GM18517 (cell line): Measurements from ENCODE around the gene LCN6.
"Not testable (repeated sequence)": the region's sequence is repeated elsewhere in the genome, so short reads cannot be mapped to it uniquely, and the experiment has no call there.

Experiments used
- ATAC-seq: cut with Tn5 transposase; IDR thresholded peaks from one replicate; pipeline ENCODE4 v1.9.1; 2021; ENCODE audit warnings: mild to moderate bottlenecking, moderate library complexity; ENCODE audit not compliant: unreplicated experiment

LCN6 gene

DNA sequence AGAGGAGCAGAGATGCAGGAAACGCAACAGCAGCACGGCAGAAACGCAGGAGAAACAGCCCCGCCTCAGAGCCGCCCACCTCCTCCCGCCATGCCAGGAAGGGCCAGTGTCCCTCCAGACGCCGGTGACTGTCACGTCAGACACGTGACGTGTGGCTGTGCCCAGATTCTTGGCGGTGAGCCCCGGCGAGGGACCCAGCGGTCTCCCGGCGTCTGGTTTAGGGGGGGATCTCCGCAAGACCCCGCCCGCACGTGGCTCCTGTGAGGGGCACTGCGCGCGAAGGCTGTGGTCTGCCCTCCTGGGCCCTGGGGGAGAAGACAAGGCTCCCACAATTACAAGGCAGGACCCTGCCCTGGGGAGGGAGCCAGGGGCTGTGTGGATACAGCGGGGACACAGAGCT is 12.1 kb upstream of the LCN6 start:
- no peak for ATAC-seq

DNA sequence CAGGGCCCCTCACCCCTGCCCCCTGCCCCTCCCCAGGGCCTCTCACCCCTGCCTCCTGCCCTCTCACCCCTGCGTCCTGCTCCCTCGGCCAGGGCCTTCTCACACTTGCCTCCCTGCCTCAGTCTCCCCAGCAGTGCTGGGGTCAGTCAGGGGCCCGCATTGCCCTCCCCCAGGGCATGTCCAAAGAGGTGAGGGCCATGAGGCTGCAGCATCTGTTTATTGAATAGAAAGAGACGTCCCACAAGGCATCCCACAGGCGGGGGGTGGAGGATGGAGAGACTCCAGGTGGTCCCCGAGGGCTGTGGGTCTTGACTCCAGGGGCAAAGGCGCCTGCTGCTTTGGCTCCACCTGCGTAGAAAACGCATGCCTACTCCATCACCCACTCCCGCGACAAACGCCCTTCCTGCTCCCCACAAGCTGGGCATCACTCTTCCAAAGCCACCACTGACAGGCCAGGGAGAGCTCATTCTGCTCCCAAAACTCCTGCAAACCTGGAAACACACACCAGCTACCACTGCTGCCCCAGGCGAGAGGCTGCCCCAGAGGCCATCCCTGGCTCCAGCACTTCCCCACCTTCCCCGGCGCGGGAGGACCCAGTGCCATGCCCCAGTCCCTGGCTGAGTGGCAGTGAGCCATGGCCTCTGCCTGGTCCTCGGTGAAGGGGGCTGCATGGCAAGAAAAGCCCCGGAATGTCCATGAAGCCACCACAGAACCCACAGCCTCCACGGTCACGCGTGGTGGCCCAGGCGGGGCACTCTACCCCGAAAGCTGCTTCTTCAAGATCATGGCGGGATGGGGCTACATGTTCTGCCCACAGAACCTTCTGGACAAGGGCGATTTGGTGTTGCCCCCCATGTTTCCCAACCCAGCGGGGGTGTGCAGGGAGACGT is 11.4 kb upstream of the LCN6 start:
- no peak for ATAC-seq

DNA sequence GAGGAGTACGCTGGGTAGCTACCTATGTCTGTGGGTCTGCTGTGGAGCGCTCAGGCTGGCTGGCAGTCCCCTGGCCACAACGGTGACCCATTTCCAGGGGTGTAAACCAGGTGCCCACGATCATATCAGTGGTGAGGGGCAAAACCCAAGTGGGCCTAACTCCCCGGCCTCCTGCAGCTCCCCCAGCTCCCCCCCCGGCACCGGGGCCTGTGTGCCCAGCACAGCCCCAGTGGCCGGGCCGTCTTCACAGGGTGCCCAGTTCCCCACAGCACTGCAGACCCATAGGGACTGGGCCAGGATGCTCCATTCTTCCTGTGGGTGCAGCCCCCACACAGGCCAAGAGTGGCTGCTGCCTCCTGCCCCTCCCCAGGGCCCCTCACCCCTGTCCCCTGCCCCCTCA is 10.7 kb upstream of the LCN6 start:
- ATAC-seq, result no peak

DNA sequence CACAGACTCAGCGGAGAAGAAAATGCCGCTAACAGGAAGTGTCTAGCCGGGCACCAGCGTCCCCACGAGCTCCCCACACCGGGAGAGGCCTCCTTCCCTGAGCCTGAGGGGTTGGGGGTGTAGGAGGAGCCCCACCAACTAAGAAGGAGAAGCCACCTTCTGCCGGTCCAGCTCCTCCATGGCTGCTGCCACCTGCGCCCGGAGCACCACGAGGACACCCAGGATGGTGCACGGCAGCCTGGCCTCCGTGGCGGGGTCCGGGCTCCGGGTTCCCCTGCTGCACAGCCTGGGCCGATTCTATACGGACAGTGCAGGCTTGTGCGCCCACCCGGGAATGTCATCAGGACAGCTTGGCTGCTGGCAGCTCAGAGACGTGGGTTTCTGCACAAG is 9.4 kb upstream of the LCN6 start:
- ATAC-seq, result no peak

DNA sequence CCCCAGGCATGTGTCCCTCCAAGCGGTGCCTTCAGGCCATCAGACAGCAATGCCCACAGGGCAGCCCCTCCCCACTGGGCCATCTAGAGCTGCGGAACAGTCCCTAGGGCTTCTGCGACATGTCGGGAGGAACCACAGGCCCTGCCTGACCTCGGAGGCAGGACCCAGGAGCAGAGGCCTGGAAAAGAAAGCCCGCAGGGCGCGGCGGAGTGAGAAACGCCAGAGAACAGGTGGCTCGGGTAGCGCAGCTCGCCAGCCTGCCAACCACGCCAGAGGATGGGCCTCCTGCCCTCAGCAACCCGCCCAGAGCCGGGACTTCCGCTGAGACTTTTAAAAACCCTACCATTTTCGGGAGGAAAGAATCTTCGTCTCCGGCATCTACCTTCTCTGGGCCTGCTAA is 9.0 kb upstream of the LCN6 start:
- ATAC-seq, result no peak

DNA sequence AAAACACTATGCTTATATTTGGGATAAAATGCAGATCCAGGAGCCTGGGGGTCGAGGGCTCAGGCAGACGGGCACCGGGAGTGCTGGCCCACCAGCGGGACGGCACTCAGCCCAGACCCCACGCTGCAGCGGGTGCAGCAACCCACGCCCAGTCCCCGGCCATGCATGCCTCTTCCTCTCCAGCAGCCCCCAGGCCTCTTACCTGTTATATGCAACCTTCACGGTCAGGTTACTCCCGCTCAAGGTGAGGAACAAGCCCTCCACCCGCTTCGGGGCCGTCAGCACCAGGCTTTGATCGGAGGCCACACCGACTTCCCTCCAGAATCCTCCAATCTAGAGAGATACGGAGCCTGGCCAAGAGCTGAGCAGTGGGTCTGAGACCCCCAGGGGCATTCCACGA is 8.5 kb upstream of the LCN6 start:
- ATAC-seq, result no peak

DNA sequence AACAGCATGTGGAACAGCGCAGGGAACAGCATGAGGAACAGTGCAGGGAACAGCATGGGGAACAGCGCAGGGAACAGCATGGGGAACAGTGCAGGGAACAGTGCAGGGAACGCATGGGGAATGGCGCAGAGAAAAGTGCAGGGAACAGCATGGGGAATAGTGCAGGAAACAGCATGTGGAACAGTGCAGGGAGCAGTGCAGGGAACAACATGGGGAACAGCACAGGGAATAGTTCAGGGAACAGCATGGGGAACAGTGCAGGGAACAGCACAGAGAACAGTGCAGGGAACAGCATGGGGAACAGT is 7.8 kb upstream of the LCN6 start:
- ATAC-seq, result no peak

DNA sequence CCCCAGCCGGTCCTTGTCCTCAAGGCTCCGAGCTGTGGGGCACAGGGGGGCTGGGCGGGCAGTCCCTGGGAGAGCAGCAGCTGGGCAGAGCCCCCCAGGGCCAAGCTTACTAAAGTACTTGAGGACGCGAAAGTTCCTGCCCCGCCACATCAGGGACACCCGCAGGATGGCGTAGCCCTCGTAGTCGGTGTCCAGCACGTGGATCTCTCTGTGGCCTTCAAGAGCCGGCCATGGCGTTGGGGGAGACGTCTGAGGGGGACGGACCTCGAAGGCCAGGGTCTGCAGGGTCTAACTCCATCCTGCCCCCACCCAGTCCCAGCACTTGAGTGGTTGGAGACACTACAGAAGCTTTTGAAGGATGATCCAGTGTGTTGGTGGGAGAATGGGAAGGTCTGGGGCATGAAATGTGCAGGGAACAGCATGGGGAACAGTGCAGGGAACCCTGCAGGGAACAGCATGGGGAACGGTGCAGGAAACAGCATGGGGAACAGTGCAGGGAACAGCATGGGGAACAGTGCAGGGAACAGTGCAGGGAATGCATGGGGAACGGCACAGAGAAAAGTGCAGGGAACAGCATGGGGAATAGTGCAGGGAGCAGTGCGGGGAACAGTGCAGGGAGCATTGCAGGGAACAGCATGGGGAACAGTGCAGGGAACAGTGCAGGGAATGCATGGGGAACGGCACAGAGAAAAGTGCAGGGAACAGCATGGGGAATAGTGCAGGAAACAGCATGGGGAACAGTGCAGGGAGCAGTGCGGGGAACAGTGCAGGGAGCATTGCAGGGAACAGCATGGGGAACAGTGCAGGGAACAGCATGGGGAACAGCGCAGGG is 7.2 kb upstream of the LCN6 start:
- not testable (repeated sequence) for ATAC-seq

DNA sequence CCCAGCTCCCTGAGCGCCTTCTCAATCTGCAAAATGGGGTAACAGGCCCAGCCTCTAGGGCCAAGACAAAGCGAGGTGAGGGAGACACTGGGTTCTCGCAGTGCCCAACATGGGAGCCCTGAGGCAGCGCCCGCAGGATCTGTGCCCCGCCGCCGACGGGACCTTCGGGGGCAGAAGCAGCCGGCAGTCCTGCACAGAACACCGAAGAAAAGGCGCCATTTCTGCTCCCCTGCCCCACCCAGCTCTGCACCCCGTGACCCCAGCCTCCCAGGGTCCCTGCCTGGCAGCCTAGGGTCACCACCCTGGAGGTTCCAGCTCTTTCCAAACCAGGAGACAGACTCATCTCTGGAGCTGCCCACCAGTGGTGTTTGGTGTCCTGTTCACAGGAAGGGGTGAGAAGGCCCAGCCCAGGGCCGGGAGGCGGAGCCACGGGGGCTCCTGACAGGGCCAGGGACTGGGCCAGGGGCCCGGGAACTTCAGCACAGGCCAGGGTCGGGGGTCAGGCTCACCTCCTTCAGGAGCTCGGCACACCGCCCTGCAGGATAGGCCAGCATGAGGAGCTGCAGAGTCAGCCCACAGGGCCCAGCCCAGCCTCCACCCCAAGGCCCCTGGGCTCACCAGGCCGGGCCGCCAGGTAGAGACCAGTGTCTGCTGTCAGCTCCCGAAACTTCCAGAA is 6.4 kb upstream of the LCN6 start:
- no peak for ATAC-seq

DNA sequence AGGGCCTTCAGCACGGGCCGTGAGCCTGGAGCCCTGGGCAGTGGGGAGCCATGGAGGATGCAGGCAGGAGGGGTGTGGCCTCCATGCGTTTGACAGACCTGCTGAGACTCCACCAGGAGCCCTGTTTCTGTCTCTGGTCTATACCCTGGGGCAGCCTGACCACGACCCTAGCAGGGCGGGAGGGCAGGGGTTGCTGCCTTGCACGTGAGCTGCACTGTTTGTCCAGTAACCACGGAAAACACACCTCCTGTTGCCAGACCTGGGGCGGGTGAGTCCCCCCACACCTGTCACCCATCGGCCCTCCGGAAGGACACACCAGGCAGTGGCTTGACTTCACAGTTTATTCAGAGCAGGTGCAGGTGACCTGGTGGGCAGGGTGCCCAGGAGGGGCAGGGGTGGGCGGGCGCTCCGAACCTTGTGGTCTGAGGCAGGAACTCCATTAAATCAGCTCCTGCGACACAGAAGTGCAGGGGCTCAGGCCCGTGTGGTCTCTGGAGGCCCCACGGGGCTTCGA is 5.8 kb upstream of the LCN6 start:
- ATAC-seq, result no peak

DNA sequence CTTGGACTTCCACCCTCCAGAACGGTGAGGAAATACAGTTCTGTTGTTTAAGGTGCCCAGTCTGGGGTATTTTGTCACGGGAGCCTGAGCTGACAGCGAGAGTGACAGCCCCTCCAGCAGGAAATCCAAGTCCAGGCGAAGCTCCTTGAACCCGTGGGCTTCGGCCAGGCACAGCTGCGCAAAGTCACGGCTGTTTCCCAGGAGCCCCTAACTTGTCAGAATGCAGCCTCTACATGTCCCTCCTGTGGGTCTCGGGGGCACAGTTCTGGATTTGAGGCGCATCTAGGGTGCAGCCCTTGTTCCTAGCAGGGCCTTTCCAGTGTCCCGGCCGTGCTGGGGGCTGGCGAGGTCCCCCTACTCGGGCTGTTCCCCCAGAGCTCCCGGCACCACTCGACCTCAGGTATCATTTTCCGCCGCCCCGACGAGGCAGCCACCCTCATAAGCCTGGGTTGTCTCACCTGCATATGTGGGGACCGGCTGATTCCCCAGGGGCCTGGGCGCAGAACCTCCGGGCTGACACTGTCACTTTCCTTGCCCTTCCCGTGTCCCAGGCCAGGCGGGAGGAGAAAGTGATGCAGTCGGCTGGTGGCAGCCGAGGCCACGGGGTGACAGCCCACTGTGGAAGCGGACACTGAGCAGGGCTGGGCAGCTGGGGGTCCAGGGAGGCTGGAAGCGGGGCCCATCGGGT is 5.2 kb upstream of the LCN6 start:
- ATAC-seq, result no peak

DNA sequence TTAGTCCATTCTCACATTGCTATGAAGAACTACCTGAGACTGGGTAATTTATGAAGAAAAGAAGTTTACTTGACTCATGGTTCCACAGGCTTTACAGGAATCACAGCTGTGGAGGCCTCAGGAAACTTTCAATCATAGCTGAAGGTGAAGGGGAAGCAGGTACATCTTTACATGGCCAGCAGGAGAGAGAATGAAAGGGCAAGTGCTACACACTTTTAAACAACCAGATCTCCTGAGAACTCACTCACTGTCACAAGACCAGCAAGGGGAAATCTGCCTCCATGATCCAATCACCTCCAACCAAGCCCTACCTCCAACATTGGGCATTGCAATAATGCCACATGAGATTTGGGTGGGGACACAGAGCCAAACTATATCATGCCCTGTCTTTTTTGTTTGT is 3.5 kb upstream of the LCN6 start:
- ATAC-seq, result no peak

DNA sequence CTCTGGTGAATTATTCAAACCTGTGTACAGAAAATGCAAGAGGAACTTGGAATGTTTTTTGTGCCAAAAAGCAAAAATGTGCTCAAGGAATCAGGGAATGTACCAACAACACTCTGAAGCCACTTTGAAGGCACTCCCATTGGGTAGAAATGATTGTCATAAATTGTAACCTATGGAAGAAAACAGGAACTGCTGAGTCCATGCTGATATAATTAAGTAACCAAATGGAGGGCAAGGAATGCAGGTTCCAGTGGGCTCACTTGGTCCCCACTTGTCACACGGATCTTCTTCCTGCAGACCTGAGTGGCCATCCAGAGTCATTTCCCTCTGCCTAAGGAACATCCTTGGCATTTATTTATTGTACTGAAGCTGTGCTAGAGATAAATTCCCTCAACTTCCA is 2.9 kb upstream of the LCN6 start:
- ATAC-seq, result no peak

DNA sequence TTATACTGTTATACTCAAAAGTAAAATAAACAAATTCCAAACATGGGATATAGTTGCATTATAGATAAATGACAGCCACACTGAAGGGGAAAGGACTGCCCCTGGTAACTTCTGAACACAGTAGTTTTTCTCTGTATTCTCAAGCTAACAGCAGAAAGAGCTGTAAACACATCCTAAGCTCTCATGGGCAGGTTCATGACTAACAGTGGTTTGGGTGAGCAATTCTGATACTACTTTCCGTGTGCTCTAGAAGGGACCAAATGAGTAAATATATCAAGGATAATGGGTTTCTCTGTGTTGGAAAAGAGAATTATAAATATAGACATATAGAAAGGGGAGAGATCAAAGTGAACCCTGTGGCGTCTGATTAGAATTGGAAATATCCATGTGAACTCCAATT is 2.2 kb upstream of the LCN6 start:
- no peak for ATAC-seq

DNA sequence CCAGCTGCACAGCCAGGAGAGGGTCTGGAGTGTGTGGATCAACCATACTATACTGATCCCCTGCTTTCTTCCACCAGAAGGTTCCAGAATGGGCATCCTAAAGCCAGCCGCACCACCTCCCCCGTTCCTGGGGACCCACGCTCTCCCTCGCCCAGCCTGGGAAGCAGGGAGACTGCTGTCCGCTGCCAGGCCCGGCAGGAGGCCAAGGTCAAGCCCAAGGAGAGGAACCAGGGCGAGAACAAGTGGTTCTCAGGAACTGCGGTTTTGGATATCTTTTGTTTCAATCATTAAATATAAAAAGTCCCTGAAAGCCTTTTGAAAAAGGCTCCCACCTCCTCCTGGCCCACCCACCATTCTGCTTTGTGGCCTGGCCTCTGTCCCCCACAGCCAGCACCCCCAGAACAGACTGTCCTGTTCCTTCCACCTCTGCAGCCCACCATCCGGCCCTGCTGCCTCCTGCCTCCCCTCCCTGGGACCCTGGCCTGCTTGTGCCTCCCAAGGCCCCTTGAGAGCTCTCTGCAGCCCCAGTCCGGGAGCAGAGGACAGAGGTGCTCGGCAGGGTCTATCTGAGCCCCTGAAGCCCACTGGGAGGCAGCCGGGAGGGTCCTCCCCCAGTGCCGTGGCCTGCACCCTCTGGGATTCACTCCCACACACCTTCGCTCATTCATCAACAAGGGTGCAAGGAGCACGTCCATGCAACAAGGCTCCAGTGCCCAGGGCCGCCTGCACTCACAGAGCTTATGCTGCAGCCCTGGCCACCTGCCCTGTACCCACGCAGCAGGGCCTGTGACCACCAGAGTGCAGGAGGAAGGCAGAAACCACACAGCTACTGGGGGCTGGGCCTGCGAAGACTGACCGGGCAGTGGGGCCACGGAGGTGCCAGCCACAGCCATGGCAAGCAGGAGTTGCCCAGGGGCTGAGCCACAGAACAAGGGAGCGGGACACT is 614 bp upstream of the LCN6 start:
- ATAC-seq, result no peak

DNA sequence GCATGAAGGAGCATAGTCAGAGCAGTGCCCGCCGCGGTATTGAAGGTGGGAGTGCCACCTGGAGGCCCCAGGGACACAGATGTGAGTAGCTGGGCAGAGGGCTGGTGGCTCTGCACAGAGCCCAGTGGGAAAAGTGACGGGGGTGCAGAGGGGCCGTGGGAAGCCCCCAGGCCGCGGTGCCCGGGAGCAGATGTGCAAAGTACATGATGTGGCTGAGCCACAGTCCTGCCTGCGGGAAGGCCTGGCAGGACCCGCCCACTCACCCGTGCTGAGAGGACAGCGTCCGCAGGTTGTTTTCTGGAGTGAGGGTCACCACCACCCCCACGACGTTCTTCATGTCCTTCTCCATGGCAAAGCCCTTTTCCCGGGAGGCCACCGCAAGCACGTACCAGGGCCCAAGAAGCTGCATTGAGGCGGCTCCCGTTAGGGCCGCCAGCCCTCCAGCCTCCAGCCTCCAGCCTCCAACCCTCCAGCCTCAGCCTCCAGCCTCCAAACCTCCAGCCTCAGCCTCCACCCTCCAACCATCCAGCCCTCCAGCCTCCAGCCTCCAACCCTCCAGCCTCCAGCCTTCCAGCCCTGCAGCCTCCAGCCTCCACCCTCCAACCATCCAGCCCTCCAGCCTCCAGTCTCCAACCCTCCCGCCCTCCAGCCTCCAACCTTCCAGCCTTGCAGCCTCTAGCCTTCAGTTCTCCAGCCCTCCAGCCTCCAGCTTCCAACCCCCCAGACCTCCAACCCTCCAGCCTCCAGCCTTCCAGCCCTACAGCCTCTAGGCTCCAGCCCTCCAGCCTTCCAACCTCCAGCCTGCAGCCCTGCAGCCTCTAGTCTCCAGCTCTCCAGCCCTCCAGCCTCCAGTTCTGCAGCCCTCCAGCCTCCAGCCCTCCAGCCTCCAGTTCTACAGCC is 914 bp downstream of the LCN6 start:
- ATAC-seq, result no peak

DNA sequence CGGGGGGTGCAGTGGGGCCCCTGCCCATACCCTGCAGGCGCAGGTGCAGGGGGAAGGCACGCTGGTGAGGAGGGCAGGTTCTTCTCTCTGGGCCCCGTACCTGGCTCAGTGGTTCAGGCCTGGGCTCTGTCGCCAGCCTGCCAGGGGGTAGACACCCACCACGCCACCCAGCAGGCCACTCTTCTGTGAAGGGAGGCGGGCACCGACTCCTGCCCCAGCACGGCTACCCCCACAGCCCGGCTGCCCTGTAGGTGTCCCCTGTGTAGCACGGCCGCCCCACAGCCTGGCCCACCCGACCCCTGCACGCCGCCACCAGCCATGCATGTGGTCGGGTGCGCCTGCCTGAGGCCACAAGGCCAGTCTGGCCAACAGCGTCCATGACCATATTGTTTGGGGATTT is 1.7 kb downstream of the LCN6 start:
- ATAC-seq, result no peak

DNA sequence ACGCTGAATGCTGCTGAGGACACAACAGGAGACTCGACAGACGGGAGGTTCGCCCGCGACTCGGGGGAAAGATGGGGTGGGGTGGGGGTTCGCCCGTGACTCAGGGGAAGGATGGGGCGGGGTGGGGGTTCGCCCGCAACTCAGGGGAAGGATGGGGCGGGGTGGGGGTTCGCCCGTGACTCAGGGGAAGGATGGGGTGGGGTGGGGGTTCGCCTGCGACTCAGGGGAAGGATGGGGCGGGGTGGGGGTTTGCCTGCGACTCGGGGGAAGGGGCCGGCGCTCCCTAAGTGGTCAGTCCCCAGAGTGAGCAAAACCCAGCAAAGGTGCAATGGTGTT is 2.2 kb downstream of the LCN6 start:
- ATAC-seq, result no peak
